ENCODE measurements around the gene CUX1.

DNA sequence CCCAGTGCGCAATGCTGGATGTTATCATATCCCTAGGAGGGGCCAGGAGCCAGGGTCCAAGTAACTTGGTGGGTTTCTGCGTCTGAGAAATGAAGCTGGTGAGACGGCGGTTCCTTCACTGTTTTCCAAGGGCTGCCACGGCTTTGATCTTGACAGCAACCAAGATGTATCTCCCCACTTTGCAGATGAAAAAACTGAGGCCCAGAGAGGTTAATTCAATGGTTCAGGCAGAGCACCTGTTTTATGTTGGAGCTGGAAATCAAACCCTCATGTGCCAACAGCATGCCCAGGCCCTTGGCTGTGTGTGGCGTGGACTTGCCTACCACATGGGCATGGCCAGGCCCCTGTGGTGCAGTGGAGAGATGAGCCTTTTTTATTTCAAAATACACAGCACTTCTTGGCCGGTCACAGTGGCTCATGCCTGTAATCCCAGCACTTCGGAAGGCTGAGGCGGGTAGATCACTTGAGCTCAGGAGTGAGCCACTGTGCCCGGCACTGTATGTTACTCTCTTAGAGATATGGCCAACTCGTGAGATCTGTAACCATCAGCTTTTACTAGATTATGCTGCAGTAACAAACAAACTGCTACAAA, 244.0 kb downstream of the CUX1 start:
- TF ChIP-seq, protein P1, sequence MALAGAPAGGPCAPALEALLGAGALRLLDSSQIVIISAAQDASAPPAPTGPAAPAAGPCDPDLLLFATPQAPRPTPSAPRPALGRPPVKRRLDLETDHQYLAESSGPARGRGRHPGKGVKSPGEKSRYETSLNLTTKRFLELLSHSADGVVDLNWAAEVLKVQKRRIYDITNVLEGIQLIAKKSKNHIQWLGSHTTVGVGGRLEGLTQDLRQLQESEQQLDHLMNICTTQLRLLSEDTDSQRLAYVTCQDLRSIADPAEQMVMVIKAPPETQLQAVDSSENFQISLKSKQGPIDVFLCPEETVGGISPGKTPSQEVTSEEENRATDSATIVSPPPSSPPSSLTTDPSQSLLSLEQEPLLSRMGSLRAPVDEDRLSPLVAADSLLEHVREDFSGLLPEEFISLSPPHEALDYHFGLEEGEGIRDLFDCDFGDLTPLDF (CRISPR knock-in tag; IDR thresholded peaks at IDR 0.05), result no peak
- TF ChIP-seq, protein P2, sequence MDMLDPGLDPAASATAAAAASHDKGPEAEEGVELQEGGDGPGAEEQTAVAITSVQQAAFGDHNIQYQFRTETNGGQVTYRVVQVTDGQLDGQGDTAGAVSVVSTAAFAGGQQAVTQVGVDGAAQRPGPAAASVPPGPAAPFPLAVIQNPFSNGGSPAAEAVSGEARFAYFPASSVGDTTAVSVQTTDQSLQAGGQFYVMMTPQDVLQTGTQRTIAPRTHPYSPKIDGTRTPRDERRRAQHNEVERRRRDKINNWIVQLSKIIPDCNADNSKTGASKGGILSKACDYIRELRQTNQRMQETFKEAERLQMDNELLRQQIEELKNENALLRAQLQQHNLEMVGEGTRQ (CRISPR knock-in tag; IDR thresholded peaks at IDR 0.05), result no peak
- TF ChIP-seq, protein P3, sequence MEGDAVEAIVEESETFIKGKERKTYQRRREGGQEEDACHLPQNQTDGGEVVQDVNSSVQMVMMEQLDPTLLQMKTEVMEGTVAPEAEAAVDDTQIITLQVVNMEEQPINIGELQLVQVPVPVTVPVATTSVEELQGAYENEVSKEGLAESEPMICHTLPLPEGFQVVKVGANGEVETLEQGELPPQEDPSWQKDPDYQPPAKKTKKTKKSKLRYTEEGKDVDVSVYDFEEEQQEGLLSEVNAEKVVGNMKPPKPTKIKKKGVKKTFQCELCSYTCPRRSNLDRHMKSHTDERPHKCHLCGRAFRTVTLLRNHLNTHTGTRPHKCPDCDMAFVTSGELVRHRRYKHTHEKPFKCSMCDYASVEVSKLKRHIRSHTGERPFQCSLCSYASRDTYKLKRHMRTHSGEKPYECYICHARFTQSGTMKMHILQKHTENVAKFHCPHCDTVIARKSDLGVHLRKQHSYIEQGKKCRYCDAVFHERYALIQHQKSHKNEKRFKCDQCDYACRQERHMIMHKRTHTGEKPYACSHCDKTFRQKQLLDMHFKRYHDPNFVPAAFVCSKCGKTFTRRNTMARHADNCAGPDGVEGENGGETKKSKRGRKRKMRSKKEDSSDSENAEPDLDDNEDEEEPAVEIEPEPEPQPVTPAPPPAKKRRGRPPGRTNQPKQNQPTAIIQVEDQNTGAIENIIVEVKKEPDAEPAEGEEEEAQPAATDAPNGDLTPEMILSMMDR (IDR thresholded peaks at IDR 0.05), result no peak
- TF ChIP-seq ZNF263 (CRISPR knock-in tag; IDR thresholded peaks at IDR 0.05; ENCODE audit: low read depth) (no peak), NFYB (CRISPR knock-in tag; conservative IDR thresholded peaks at IDR 0.05; ENCODE audit: low read depth) (no peak), NR3C1 (CRISPR knock-in tag; conservative IDR thresholded peaks at IDR 0.05; ENCODE audit: low read depth) (no peak), ZNF416 (CRISPR knock-in tag; IDR thresholded peaks at IDR 0.05) (no peak), KAT7 (CRISPR knock-in tag; IDR thresholded peaks at IDR 0.05; ENCODE audit: borderline replicate concordance) (no peak), CREB1 (CRISPR knock-in tag; IDR thresholded peaks at IDR 0.05) (no peak), NR2C2 (CRISPR knock-in tag; IDR thresholded peaks at IDR 0.05) (no peak)
- TF ChIP-seq, protein P4, sequence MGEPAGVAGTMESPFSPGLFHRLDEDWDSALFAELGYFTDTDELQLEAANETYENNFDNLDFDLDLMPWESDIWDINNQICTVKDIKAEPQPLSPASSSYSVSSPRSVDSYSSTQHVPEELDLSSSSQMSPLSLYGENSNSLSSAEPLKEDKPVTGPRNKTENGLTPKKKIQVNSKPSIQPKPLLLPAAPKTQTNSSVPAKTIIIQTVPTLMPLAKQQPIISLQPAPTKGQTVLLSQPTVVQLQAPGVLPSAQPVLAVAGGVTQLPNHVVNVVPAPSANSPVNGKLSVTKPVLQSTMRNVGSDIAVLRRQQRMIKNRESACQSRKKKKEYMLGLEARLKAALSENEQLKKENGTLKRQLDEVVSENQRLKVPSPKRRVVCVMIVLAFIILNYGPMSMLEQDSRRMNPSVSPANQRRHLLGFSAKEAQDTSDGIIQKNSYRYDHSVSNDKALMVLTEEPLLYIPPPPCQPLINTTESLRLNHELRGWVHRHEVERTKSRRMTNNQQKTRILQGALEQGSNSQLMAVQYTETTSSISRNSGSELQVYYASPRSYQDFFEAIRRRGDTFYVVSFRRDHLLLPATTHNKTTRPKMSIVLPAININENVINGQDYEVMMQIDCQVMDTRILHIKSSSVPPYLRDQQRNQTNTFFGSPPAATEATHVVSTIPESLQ (CRISPR knock-in tag; IDR thresholded peaks at IDR 0.05), result no peak
- TF ChIP-seq, protein P5, sequence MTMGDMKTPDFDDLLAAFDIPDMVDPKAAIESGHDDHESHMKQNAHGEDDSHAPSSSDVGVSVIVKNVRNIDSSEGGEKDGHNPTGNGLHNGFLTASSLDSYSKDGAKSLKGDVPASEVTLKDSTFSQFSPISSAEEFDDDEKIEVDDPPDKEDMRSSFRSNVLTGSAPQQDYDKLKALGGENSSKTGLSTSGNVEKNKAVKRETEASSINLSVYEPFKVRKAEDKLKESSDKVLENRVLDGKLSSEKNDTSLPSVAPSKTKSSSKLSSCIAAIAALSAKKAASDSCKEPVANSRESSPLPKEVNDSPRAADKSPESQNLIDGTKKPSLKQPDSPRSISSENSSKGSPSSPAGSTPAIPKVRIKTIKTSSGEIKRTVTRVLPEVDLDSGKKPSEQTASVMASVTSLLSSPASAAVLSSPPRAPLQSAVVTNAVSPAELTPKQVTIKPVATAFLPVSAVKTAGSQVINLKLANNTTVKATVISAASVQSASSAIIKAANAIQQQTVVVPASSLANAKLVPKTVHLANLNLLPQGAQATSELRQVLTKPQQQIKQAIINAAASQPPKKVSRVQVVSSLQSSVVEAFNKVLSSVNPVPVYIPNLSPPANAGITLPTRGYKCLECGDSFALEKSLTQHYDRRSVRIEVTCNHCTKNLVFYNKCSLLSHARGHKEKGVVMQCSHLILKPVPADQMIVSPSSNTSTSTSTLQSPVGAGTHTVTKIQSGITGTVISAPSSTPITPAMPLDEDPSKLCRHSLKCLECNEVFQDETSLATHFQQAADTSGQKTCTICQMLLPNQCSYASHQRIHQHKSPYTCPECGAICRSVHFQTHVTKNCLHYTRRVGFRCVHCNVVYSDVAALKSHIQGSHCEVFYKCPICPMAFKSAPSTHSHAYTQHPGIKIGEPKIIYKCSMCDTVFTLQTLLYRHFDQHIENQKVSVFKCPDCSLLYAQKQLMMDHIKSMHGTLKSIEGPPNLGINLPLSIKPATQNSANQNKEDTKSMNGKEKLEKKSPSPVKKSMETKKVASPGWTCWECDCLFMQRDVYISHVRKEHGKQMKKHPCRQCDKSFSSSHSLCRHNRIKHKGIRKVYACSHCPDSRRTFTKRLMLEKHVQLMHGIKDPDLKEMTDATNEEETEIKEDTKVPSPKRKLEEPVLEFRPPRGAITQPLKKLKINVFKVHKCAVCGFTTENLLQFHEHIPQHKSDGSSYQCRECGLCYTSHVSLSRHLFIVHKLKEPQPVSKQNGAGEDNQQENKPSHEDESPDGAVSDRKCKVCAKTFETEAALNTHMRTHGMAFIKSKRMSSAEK (CRISPR knock-in tag; IDR thresholded peaks at IDR 0.05; ENCODE audit: borderline replicate concordance), result no peak
